CD4-positive, alpha-beta T cell treated with Interleukin-2 at 100 ng/mL for 4 hours (primary cell): ENCODE data around the gene PRDM12.
"Not testable (repeated sequence)": the region's sequence is repeated elsewhere in the genome, so short reads cannot be mapped to it uniquely, and the experiment has no call there.

Source experiments
- DNase-seq: peaks from one replicate; pipeline ENCODE4 v3.0.0-alpha.2; 2020; ENCODE audit warnings: low spot score

The PRDM12 gene

DNA sequence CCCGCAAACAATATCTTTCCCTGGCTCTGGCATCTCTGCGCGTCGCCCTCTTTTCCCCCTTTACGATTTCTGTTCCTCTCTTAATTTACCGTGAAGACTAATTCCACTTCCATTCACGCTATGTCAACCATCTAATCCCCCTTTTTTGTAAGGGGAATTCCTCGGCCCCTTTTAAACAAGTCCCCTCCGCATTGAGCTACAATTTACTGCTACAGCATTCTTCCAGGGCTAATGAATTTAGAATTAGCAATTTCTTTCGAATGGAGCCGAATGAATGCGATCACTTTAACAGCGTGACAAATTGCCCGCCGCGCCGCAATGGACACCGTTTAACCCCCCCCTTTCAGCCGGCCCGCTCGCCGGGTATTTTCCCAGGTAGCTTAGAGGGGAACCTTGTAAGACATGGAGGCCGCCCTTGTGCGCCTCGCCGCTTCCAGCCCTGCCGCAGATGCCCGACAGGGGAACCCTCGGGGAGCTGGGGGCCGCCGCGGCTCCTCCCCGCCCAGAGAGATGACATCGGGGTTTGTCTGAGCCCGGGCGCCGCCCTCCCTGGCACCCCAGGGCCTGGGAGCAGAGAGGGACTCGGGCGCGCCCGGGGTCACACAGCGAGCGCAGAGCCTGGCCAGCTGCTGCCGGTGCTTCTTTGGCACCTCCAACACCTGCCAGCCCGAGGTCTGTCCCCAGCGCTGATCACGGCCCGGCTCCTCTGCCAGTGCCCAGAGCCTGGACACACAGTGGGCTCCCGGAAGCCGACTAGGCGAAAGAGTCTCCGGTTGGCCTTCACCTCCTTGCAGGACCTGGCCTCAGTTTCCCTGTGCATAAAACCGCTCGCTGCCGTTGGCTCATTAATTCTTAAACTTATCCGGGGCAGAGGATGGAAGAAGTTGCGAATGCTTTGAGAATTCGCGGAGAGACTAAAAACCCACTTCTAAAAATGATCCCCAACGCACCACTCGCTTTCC lies 1.3 kb downstream of the PRDM12 start:
- no peak for DNase-seq

DNA sequence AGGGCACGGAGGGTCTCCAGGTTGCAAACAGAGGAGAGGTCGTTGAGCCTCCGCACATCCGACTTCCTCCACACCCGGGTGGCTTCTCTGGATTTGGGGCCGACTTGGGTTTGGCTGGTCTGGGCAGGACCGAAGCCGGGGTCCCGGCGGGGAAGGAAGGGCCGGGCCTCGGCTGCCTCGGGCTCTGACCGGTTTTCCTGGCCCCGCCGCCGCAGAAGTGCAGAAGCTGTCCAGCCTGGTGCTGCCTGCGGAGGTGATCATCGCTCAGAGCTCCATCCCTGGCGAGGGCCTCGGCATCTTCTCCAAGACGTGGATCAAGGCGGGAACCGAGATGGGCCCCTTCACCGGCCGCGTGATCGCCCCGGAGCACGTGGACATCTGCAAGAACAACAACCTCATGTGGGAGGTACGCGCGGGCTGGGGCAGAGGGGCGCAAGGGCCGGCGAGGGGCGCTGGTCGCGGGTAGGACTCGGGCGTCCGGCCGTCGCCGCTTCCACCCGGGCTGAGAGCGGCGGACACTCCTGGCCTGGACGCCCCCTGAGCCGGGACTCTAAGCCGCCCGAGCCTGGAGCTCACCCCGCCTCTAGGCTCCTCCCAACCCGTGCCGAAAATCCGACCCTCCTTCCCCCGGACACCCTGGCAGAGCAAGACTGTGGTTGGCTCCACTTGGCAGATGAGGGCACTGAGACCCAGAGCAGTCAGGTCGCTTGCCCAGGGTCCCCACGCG lies 2.2 kb downstream of the PRDM12 start:
- DNase-seq: no peak

- DNase-seq: no peak
Measured at GRCh38 chr9:130667120-130667435, 2.7 kb downstream of the PRDM12 start.

GRCh38 chr9:130668196-130668595 lies 3.8 kb downstream of the PRDM12 start:
- DNase-seq: no peak

DNA sequence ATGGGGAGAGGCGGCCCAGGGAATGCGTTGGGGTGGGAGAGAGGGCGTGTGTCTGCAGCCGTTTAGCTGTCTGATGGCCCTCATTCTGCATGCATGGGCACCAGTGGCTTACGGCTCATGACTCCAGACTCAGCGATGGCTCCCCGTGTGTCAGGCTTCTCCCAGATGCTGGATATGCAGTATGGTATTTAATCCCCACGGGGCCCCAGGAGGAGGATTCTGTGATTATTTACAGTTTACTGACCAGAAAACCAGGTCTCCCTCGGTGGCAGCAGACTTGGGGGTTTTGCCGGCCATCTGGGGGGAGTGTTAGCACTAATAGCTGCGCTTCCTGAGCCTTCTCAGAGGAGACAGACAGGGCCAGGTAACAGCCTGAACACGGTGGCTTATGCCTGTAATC lies 4.3 kb downstream of the PRDM12 start:
- DNase-seq: no peak

DNA sequence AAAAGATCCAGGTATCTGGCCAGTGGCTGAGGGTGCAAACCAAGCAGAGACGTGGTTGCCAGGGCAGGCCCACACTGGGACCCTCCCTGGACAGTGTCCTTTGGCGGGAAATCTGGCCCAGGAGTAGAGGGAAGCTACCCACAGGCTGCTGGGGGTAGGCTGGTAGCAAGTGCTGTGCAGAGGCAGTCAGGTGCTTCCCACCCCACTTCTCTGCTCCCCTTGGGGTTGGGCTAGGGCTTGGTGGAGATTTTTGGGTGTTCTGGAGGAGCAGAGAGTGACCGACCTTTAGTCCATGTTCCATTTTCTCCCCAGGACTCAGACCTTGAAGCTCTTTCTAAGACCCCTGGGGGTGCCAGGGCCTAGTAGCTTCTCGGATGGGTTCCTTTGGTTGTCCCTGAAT lies 5.6 kb downstream of the PRDM12 start:
- no peak for DNase-seq

DNA sequence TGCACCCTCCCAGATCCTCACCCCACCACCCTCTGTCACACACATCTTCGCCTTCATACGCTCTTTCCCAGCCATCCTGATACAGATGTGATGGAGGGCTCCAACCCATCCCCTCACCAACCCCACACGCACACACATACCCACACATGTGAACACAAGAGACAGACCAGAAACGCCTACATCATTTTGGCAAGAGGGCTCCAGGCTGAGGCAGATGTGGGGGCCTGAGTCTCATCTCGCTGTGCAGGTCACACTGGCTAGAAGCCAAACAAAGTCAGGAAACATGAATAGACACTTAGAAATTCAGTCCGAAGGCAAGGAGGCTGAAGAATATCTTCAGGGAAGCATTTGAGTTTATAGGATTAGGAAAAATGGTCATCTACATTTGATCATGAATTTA lies 6.2 kb downstream of the PRDM12 start:
- DNase-seq: no peak

- no peak for DNase-seq
Measured at GRCh38 chr9:130672466-130672865, 8.1 kb downstream of the PRDM12 start.

DNA sequence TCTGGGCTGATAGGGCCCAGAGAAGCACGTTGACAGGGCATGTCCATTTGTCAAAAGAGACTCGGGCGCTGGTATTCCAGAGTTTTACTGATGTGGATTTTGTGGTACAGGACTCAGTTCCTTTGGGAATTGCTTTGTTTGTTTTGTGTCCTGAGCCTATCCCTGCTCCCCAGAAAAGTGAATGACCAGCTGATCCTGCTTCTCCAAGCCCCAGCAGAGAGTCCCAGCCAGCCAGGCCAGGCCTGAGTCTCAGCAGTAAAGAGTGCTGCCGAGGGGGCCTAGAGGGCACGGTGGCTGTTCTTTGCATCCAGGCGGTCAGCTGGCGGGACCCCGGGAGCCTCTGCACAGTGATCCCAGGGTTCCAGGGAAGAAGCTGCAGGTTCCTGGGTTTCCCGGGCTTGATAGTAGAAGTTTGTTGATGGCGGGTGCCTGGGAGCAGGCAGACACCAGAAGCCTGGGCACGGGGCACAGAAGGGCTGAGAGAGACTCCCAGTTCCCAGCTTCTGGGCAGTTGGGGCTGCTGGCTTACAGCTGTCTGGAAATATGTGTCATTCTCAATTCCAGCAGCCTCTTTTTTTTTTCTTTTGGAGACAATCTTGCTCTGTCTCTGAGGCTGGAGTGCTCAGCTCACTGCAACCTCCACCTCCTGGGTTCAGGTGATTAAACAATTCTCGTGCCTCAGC lies 8.7 kb downstream of the PRDM12 start:
- DNase-seq: no peak

- no peak for DNase-seq
Measured at GRCh38 chr9:130675396-130675795, 11.0 kb downstream of the PRDM12 start.

GRCh38 chr9:130677252-130677651 lies 12.9 kb downstream of the PRDM12 start:
- DNase-seq: no peak

DNA sequence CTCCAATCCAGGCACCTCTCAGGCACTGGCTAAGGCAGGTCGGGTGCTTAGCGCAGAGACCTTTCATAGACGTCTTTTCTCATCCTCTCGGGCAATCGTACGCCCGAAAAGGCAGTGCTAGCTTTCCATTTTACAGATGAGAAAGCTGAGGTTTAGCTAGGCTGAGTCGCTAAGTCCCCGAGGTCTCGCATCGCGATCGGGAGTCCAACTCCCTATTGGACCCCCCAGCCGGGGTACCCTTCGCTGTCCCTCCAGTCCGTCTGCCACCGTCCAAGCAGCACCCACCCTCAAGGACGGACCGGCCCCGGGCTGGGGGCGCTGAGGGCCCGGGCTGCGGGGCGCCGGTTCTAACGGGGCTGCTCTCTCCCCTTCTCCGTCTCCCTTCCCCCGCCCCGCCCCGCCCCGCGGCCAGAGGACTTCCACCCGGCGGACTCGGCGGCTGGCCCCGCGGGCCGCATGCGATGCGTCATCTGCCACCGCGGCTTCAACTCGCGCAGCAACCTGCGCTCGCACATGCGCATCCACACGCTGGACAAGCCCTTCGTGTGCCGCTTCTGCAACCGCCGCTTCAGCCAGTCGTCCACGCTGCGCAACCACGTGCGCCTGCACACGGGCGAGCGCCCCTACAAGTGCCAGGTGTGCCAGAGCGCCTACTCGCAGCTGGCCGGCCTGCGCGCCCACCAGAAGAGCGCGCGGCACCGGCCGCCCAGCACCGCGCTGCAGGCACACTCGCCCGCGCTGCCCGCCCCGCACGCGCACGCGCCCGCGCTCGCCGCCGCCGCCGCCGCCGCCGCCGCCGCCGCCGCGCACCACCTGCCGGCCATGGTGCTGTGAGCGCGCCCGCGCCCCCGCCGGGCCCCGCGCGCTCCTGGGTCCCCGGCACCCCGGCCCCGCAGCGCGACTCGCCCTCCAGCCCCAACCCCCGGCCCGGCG lies 16.7 kb downstream of the PRDM12 start:
- DNase-seq: peak; percentile 64

GRCh38 chr9:130681769-130682420 lies 17.5 kb downstream of the PRDM12 start:
- no peak for DNase-seq

DNA sequence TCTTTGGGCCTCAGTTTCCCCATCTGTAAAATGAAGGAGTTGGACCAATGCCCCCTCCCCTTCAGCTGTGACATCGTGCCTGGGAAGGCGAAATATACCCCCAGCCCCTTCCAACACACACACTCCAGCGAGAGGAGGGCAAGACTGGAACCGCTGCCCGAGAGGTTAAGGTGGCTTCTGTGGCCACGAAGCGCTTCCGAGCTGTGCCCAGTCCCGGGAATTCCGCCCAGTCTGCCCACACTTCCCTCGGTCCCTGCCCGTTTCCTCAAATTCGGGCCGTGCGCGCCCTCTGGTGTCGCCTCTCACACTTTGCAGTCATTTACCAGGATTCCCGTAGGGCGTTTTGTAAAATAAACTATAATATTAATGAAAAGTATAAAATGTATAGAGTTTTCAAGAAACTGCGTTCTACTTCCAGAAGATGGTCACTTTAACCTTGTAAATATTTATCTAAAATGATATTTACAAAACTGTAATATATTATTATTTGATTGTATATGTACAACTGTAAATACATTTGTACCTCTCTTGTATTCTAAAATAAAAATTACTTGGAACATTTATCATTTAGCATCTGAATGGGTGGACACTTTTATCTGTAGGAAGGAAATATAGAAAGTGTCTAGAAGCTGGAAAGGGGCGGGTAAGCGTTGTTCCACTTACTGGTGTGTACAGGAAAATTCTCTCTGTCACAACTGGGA lies 18.2 kb downstream of the PRDM12 start:
- peak; percentile 61 for DNase-seq

- DNase-seq: no peak
Measured at GRCh38 chr9:130685104-130685503, 20.7 kb downstream of the PRDM12 start.

DNA sequence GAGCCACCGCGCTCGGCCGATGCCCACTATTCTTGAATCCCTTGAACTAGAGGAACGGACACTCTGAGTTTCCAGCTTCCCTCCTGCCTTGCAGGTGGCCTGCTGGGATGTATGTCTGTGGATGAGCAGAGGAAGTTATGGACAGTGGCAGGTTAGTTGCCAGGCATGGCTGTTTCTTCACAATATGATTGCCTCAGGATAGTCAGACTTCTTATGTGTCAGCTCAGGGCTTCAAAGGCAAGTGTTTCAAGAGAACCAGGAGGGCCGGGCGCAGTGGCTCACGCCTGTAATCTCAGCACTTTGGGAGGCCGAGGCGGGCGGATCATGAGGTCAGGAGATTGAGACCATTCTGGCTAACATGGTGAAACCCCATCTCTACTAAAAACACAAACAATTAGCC lies 21.6 kb downstream of the PRDM12 start:
- not testable (repeated sequence) for DNase-seq

- DNase-seq: no peak
Measured at GRCh38 chr9:130687615-130688014, 23.2 kb downstream of the PRDM12 start.

DNA sequence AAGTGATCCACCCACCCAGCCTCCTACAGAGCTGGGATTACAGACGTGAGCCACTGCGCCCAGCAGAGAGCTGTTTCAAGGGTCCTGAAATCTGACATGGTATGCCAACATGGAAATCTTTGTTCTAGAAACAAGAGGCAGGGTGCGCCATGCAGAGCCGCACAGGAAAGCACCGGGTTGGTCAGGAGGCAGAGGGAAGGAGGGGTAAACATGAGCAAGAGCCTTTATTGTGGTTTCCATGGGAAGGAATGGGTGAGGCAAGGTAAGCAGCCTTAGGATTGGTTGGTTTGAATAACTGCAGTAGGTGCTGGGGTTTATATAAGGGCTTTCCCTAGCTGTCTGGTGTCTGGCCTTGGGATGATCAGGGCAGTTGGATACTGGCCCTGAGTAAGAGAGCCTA lies 23.7 kb downstream of the PRDM12 start:
- DNase-seq: peak; percentile 39

DNA sequence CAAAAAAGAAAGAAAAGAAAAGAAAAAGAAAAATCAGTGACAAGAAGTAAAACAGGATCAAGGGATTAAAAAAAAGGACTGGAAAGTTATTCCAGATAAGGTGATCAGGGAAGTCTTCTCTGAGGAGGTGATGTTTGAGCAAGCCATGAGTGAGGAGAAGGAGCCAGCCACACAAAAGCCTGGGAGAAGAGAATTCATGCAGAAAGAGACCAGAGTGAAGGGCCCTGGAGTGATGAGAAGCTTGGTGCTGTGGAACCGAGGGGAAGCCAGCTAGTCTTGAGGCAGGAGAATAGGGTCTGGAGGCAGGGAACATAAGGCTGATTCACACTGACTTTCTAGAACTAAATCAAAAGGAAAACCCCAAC lies 25.2 kb downstream of the PRDM12 start:
- no peak for DNase-seq

DNA sequence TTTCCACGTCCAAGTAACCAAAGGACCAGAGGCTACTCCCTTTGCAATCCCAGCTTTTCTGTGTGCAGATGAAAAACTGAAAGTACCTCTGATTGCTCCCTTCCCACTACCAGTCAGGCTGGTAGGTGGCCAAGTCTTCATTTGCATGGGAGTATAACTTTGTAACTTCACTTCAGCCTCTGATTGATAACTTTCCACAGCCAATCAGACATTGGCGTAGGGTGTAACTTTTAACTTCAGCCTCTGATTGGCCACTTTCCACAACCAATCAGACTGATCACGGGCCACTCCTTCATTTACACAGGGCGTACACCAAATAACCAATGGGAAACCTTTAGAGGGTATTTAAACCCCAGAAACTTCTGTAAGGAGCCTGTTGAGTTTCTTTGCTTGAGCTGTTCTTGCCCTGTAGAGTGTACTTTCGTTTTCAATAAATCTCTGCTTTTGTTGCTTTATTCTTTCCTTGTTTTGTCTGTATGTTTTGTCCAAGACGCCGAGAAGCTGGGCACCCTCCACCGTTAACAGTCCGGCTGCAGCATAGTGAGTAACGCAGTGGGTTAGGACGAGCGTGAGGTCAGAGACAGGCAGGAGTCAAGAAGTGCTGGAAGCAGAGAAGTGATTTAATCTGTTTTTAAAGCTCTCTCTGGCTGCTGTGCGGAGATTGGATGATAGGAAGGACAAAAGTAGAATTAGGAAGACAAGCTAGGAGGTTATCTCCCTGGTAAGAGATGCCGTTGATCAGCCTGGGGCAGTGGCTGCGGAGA lies 25.7 kb downstream of the PRDM12 start:
- DNase-seq: no peak
